ENCODE data around the gene TIGD7. TPM values are rescaled to one million over a fixed set of nuclear protein-coding genes. Genes with fewer than 3 reads are reported as not detected.
A peak's percentile ranks its signal among the peaks of the same experiment; 100 is the strongest.

Gene TIGD7
- total and polyA plus RNA-seq, 2 of the 8 experiments (the other 6 are each of a cell fraction or from before 2014, with no cell fraction given), result 3.0 to 8.9 TPM

DNA sequence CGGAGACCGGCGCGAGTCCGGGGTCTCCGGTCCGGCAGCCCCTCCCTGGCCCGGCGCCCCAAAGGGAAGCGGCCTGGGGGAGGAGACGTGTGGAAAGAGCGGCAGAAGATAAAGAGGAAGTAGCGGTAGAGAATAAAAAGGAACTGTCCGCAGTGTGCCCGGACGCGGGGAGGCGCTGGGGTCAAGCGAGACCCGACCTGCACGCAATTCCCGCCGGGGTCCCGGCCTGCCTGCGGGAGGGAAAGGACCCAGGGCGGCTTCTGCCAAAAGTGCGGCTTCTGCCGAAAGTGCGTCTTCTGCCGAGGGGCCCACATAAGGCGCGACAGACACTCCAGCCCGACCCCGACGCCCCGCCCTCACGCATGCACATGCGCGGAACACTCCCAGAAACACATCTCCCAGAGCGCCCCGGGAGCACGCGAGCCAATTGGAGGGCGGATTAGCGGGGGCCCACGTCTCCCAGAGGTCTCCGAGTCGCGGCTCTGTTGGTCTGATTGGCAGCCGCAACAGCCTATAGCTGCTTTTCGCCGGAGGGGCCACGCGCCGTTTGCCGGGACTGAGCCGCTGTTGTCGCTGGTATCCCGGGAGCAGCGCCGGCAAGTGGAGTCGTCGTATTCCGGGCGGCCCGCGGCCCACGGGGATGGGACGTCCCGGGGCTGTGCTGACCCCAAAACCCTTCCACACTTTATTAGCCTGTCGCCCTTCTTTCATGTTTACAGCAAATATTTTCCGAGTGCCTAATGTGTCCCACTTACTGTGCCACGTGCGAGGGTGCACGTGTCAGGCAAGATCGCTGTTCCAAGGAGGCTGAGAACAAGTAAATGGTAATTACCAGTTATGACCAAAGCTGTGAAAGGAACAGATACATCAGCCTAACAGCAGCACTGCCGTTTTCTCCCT lies 40.8 kb downstream of the TIGD7 start (continued):
- 0 out of 4 replicates have a peak, but pooled peaks of 1 of the 2 experiments have one; percentile 51 for TF ChIP-seq HDAC2 (IDR thresholded peaks at IDR 0.05; ENCODE audit: borderline replicate concordance in 1 of 2, low read depth in 2 of 2, low read length in 2 of 2)
- TF ChIP-seq KDM4A (IDR thresholded peaks at IDR 0.05; ENCODE audit: low read depth, low read length, severe bottlenecking), result peak; percentile 97
- no peak for TF ChIP-seq SP4 (IDR thresholded peaks at IDR 0.05; ENCODE audit: low read length)
- TF ChIP-seq BRCA1 (IDR thresholded peaks at IDR 0.05; ENCODE audit: low read depth, low read length), result no peak
- TF ChIP-seq TAF7 (optimal IDR thresholded peaks at IDR 0.05; ENCODE audit: borderline replicate concordance, low read depth, low read length), result peak; percentile 31
- TF ChIP-seq RFX5 (IDR thresholded peaks at IDR 0.05; ENCODE audit: borderline replicate concordance, low read depth, low read length), result no peak
- TF ChIP-seq MAFK (IDR thresholded peaks at IDR 0.05; ENCODE audit: low read depth, low read length), result no peak
- TF ChIP-seq KDM5A (IDR thresholded peaks at IDR 0.05; ENCODE audit: low read length), result no peak
- TF ChIP-seq EGR1 (IDR thresholded peaks at IDR 0.05; ENCODE audit: borderline replicate concordance, low read depth, low read length), result no peak
- TF ChIP-seq BCL11A (IDR thresholded peaks at IDR 0.05; ENCODE audit: low read depth in 2 of 2, low read length in 2 of 2), result no peak
- TF ChIP-seq, protein P1, sequence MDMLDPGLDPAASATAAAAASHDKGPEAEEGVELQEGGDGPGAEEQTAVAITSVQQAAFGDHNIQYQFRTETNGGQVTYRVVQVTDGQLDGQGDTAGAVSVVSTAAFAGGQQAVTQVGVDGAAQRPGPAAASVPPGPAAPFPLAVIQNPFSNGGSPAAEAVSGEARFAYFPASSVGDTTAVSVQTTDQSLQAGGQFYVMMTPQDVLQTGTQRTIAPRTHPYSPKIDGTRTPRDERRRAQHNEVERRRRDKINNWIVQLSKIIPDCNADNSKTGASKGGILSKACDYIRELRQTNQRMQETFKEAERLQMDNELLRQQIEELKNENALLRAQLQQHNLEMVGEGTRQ (IDR thresholded peaks at IDR 0.05; ENCODE audit: low read length), result no peak
- TF ChIP-seq, protein P2, sequence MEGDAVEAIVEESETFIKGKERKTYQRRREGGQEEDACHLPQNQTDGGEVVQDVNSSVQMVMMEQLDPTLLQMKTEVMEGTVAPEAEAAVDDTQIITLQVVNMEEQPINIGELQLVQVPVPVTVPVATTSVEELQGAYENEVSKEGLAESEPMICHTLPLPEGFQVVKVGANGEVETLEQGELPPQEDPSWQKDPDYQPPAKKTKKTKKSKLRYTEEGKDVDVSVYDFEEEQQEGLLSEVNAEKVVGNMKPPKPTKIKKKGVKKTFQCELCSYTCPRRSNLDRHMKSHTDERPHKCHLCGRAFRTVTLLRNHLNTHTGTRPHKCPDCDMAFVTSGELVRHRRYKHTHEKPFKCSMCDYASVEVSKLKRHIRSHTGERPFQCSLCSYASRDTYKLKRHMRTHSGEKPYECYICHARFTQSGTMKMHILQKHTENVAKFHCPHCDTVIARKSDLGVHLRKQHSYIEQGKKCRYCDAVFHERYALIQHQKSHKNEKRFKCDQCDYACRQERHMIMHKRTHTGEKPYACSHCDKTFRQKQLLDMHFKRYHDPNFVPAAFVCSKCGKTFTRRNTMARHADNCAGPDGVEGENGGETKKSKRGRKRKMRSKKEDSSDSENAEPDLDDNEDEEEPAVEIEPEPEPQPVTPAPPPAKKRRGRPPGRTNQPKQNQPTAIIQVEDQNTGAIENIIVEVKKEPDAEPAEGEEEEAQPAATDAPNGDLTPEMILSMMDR (IDR thresholded peaks at IDR 0.05; ENCODE audit: control extremely low read depth in 1 of 3, insufficient read depth in 1 of 3, low read depth in 1 of 3, low read length in 3 of 3), result peak in 1 of 3 experiments; percentile 17; a peak in 1 of 4 replicates
- no peak for TF ChIP-seq POU5F1 (IDR thresholded peaks at IDR 0.05; ENCODE audit: low read depth, low read length)
- TF ChIP-seq, protein P3, sequence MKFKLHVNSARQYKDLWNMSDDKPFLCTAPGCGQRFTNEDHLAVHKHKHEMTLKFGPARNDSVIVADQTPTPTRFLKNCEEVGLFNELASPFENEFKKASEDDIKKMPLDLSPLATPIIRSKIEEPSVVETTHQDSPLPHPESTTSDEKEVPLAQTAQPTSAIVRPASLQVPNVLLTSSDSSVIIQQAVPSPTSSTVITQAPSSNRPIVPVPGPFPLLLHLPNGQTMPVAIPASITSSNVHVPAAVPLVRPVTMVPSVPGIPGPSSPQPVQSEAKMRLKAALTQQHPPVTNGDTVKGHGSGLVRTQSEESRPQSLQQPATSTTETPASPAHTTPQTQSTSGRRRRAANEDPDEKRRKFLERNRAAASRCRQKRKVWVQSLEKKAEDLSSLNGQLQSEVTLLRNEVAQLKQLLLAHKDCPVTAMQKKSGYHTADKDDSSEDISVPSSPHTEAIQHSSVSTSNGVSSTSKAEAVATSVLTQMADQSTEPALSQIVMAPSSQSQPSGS (IDR thresholded peaks at IDR 0.05; ENCODE audit: low read length), result no peak
- TF ChIP-seq, protein P4, sequence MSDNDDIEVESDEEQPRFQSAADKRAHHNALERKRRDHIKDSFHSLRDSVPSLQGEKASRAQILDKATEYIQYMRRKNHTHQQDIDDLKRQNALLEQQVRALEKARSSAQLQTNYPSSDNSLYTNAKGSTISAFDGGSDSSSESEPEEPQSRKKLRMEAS (IDR thresholded peaks at IDR 0.05), result peak; percentile 90
- TF ChIP-seq KDM1A (IDR thresholded peaks at IDR 0.05; ENCODE audit: borderline replicate concordance, low read length), result no peak
- no peak for TF ChIP-seq TCF12 (IDR thresholded peaks at IDR 0.05; ENCODE audit: low read depth, low read length)
- no peak for TF ChIP-seq POLR2AphosphoS5 (IDR thresholded peaks at IDR 0.05; ENCODE audit: low read depth, low read length)
